Measurements from ENCODE around the gene SIK3.
"Not testable (repeated sequence)": the region's sequence is repeated elsewhere in the genome, so short reads cannot be mapped to it uniquely, and the experiment has no call there.

GRCh38 chr11:117046627-117047026 is 51.6 kb downstream of the SIK3 start:
- not testable (repeated sequence) for TF ChIP-seq POLR2A, CTCF (IDR thresholded peaks at IDR 0.05)
